Naive thymus-derived CD4-positive, alpha-beta T cell (primary cell): ENCODE data around the gene CNN3. TPM values are rescaled to one million over a fixed set of nuclear protein-coding genes. Genes with fewer than 3 reads are reported as not detected.

Experiments used
- ATAC-seq: fragments of 150-1000 bp; cut with Tn5 transposase; 2 replicates; pipeline ENCODE4 v1.10.0; 2021; ENCODE audit warnings: mild to moderate bottlenecking, moderate library complexity
- CTCF ChIA-PET: fragments of 350-600 bp; sonication (Branson Sonifier 250); formaldehyde crosslinking; loops from one replicate; lab custom pipeline; 2021; ENCODE audit warnings: antibody characterized with exemption; lab: Charles Lee
- POLR2A ChIA-PET: fragments of 350-600 bp; sonication (Branson Sonifier 250); formaldehyde crosslinking; loops from one replicate; lab custom pipeline; 2021; ENCODE audit warnings: antibody characterized with exemption, inconsistent platforms; lab: Charles Lee
- DNase-seq, 9 donors: peaks; one replicate each; pipeline versions ENCODE4 v3.0.0 to v3.0.0-alpha.2; 2020 to 2022; ENCODE audit warnings: mixed read lengths in 1 of 9
- H3K27ac ChIP-seq: one replicate; pipeline ENCODE4 v1.7.0; 2013; ENCODE audit warnings: mild to moderate bottlenecking, low read depth, low read length, moderate library complexity
- H3K27me3 ChIP-seq, 2 donors: one replicate each; pipeline ENCODE4 v1.7.0; 2013; ENCODE audit warnings: low read length in 2 of 2, mild to moderate bottlenecking in 2 of 2, moderate library complexity in 2 of 2; ENCODE audit not compliant: control insufficient read depth in 2 of 2, insufficient read depth in 2 of 2
- H3K36me3 ChIP-seq, 3 experiments: 1 replicate in 2 of 3; 2 replicates in 1 of 3; pipeline ENCODE4 v1.7.0; 2013; ENCODE audit warnings: low read length in 3 of 3, mild to moderate bottlenecking in 3 of 3, moderate library complexity in 1 of 3; ENCODE audit not compliant: insufficient read depth in 3 of 3, control insufficient read depth in 2 of 3
- H3K4me1 ChIP-seq, 2 donors: one replicate each; pipeline ENCODE4 v1.7.0; 2013; ENCODE audit warnings: low read length in 2 of 2, mild to moderate bottlenecking in 2 of 2, moderate library complexity in 1 of 2; ENCODE audit not compliant: control insufficient read depth in 2 of 2, insufficient read depth in 2 of 2
- H3K4me3 ChIP-seq: 2 replicates; pipeline ENCODE4 v1.7.0; 2013; ENCODE audit warnings: mild to moderate bottlenecking, low read length
- H3K9me3 ChIP-seq, 3 experiments: 1 replicate in 2 of 3; 2 replicates in 1 of 3; pipeline ENCODE4 v1.7.0; 2013; ENCODE audit warnings: low read length in 3 of 3; ENCODE audit not compliant: control insufficient read depth in 2 of 3
- H3K27ac Mint-ChIP-seq, 9 donors: one replicate each; pipeline ENCODE4 v1.8.0; 2020 to 2022; ENCODE audit warnings: mixed read lengths in 9 of 9, mild to moderate bottlenecking in 8 of 9, moderate library complexity in 5 of 9, inconsistent platforms in 2 of 9
- H3K27me3 Mint-ChIP-seq, 5 donors: one replicate each; pipeline ENCODE4 v1.8.0; 2021 to 2022; ENCODE audit warnings: mixed read lengths in 5 of 5, mild to moderate bottlenecking in 1 of 5
- H3K36me3 Mint-ChIP-seq, 5 donors: one replicate each; pipeline ENCODE4 v1.8.0; 2020 to 2022; ENCODE audit warnings: mixed read lengths in 5 of 5, mild to moderate bottlenecking in 3 of 5, inconsistent platforms in 1 of 5
- H3K4me1 Mint-ChIP-seq, 7 donors: one replicate each; pipeline ENCODE4 v1.8.0; 2020 to 2022; ENCODE audit warnings: mixed read lengths in 7 of 7, mild to moderate bottlenecking in 3 of 7, inconsistent platforms in 1 of 7
- H3K4me3 Mint-ChIP-seq, 10 donors: one replicate each; pipeline ENCODE4 v1.8.0; 2020 to 2022; ENCODE audit warnings: mild to moderate bottlenecking in 10 of 10, mixed read lengths in 10 of 10, moderate library complexity in 6 of 10, inconsistent platforms in 2 of 10
- H3K9me3 Mint-ChIP-seq, 11 donors: one replicate each; pipeline ENCODE4 v1.8.0; 2020 to 2022; ENCODE audit warnings: mixed read lengths in 11 of 11, mild to moderate bottlenecking in 4 of 11, inconsistent platforms in 1 of 11, moderate library complexity in 1 of 11
- intact Hi-C, 2 donors: fragments of 100-400 bp; cut with micrococcal nuclease; formaldehyde crosslinking; loops; one replicate each; pipeline ENCODE4 v1.15.1; 2023
- polyA plus RNA-seq, 2 donors: library from polyadenylated mRNA; unstranded; fragments of 300-500 nt; fragmentation: Illumina TruSeq; gene quantifications; one replicate each; pipeline ENCODE4 v1.2.3, GENCODE V29; 2021
- total RNA-seq, 6 experiments: library from RNA in 5 of 6; stranded (reverse) in 5 of 6; gene quantifications; 1 replicate in 5 of 6; 2 replicates in 1 of 6; pipeline ENCODE4 v1.2.3 and lab custom pipeline; 2021 to 2026

Gene CNN3
- total and polyA plus RNA-seq, 7 experiments from 2014 or later: 4.4 to 18.2 (median 11.7) TPM

DNA sequence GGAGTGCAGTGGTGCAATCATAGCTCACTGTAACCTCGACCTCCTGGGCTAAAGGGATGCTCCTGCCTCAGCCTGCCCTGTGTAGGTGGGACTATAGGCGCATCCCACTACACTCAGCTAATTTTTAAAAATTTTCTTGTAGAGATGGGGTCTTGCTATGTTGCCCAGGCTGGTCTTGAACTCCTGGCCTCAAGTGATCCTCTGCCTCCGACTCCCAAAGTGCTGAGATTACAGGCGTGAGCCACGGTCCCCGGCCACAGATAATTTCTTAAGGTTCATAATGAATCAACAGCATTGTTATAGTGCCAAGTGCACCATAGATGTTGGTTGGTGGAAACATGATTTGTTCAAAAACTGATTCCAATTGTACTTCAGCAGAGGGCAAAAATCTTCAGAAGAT lies 42.2 kb upstream of the CNN3 start:
- Histone ChIP-seq H3K4me3 (no peak overlapping the region), H3K27me3 (no peaks in the 10 kb centered on the region), H3K27ac (no peak overlapping the region), H3K4me1 (no peaks in the 10 kb centered on the region), H3K36me3 (no peaks in the 10 kb centered on the region), H3K9me3 (no peaks in the 10 kb centered on the region)
- Mint-ChIP-seq H3K27me3 (no peaks in the 10 kb centered on the region), H3K9me3 (no peaks in the 10 kb centered on the region), H3K4me3 (no peak overlapping the region), H3K27ac (no peak overlapping the region), H3K36me3 (peaks cover 0 to 6% (median 0%) of the 10 kb centered on the region in 5 donors), H3K4me1 (peaks cover 0 to 6% (median 0%) of the 10 kb centered on the region in 7 donors)
- ATAC-seq: no peak
- POLR2A ChIA-PET: no interaction called here
- CTCF ChIA-PET: no interaction called here
- intact Hi-C loops: no loop called here
- DNase-seq: no peak

DNA sequence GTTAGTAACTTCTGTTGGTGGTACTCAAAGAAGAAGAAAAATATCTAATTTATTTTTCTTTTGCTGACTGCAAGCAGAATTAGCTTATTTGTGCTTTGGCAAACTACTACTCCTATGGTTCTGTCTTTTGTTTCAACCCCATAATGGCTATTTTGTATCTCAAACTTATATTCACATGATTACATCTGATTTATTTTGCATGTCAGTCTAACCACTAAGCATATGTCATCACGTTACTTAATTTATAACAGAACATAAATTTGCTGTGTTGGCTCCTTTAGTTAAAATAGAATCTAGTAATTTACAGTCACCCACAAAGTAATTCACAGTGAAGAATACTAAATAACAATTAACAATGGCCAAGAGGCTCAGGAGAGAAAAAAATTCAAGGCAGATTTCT lies 39.1 kb upstream of the CNN3 start:
- no peaks in the 10 kb centered on the region for H3K27me3 ChIP-seq
- H3K4me3 Mint-ChIP-seq: no peak overlapping the region
- no peaks in the 10 kb centered on the region for H3K36me3 ChIP-seq
- H3K4me1 Mint-ChIP-seq: peaks cover 0 to 31% (median 15%) of the 10 kb centered on the region in 7 donors
- peaks cover 0 to 6% (median 1%) of the 10 kb centered on the region in 5 donors for H3K36me3 Mint-ChIP-seq
- H3K27me3 Mint-ChIP-seq: no peaks in the 10 kb centered on the region
- intact Hi-C loops: no loop called here
- no peak for DNase-seq
- no peaks in the 10 kb centered on the region for H3K9me3 Mint-ChIP-seq
- no peak overlapping the region for H3K27ac Mint-ChIP-seq
- no peaks in the 10 kb centered on the region for H3K9me3 ChIP-seq
- no peak overlapping the region for H3K27ac ChIP-seq
- no peak overlapping the region for H3K4me3 ChIP-seq
- ChIA-PET CTCF (no interaction called here), POLR2A (no interaction called here)
- peaks cover 0 to 18% of the 10 kb centered on the region in 2 donors for H3K4me1 ChIP-seq
- ATAC-seq: no peak

- ATAC-seq (no peak), DNase-seq (no peak)
- POLR2A ChIA-PET: no interaction called here
- intact Hi-C loops: loop anchor here (1.0 to 5.0 kb wide), 5 partner anchors 37 to 1057 kb away; partner anchors contain the start of genes ALG14 (in 2 of the 2), CNN3 (in 1 of the 2) and GCLM (in 1 of the 2)
- peaks cover 0 to 31% (median 15%) of the 10 kb centered on the region in 7 donors for H3K4me1 Mint-ChIP-seq
- H3K4me3 Mint-ChIP-seq: peak overlapping the region in 7 of 10 donors; percentile 12 to 69 (median 41)
- no peaks in the 10 kb centered on the region for H3K27me3 Mint-ChIP-seq
- CTCF ChIA-PET: no interaction called here
- Histone ChIP-seq H3K27ac (no peak overlapping the region), H3K4me1 (peaks cover 0 to 18% of the 10 kb centered on the region in 2 donors), H3K36me3 (no peaks in the 10 kb centered on the region), H3K4me3 (no peak overlapping the region), H3K9me3 (no peaks in the 10 kb centered on the region), H3K27me3 (no peaks in the 10 kb centered on the region)
- H3K27ac Mint-ChIP-seq: peak overlapping the region in 3 of 9 donors; percentile 25 to 54 (median 34)
- H3K36me3 Mint-ChIP-seq: peaks cover 0 to 3% (median 1%) of the 10 kb centered on the region in 5 donors
- no peaks in the 10 kb centered on the region for H3K9me3 Mint-ChIP-seq
Measured at GRCh38 chr1:94963864-94964263, 37.0 kb upstream of the CNN3 start.

- peak overlapping the region; percentile 68 for H3K27ac ChIP-seq
- Mint-ChIP-seq H3K4me1 (peaks cover 0 to 31% (median 15%) of the 10 kb centered on the region in 7 donors), H3K36me3 (peaks cover 0 to 3% (median 1%) of the 10 kb centered on the region in 5 donors), H3K27ac (peak overlapping the region; percentile 87 to 99 (median 96)), H3K27me3 (no peaks in the 10 kb centered on the region), H3K9me3 (no peaks in the 10 kb centered on the region), H3K4me3 (peak overlapping the region; percentile 82 to 99 (median 90))
- ChIA-PET POLR2A (interaction anchor here (0.6 to 0.7 kb wide), 2 partner anchors 108 to 143 kb away, joined by 3 to 7 read pairs; no protein-coding TSS in a partner anchor), CTCF (interaction anchor here (1.3 kb wide), 1 partner anchor 108 kb away, joined by 4 read pairs; no protein-coding TSS in a partner anchor)
- H3K4me3 ChIP-seq: peak overlapping the region; percentile 53
- no peaks in the 10 kb centered on the region for H3K27me3 ChIP-seq
- H3K9me3 ChIP-seq: no peaks in the 10 kb centered on the region
- peaks cover 0 to 18% of the 10 kb centered on the region in 2 donors for H3K4me1 ChIP-seq
- DNase-seq (peak in 7 of 9 donors; percentile 21 to 41 (median 35)), ATAC-seq (peak; percentile 73)
- H3K36me3 ChIP-seq: no peaks in the 10 kb centered on the region
- intact Hi-C loops: loop anchor here (1.0 to 5.0 kb wide), 7 partner anchors 36 to 1055 kb away; partner anchors contain the start of genes ALG14 (in 2 of the 2), CNN3 (in 1 of the 2), GCLM (in 1 of the 2) and RWDD3 (in 1 of the 2)
Measured at GRCh38 chr1:94962409-94963265, 35.7 kb upstream of the CNN3 start.

GRCh38 chr1:94961988-94962387 lies 35.1 kb upstream of the CNN3 start:
- peak overlapping the region in 8 of 9 donors; percentile 23 to 99 (median 96) for H3K27ac Mint-ChIP-seq
- ChIA-PET POLR2A (no interaction called here), CTCF (interaction anchor here (0.6 kb wide), 1 partner anchor 78 kb away, joined by 3 read pairs; no protein-coding TSS in a partner anchor)
- intact Hi-C loops: loop anchor here (1.0 to 5.0 kb wide), 6 partner anchors 35 to 1055 kb away; partner anchors contain the start of genes ALG14 (in 2 of the 2), CNN3 (in 1 of the 2), GCLM (in 1 of the 2) and RWDD3 (in 1 of the 2)
- Histone ChIP-seq H3K27ac (no peak overlapping the region), H3K9me3 (no peaks in the 10 kb centered on the region), H3K4me1 (peaks cover 0 to 18% of the 10 kb centered on the region in 2 donors), H3K27me3 (no peaks in the 10 kb centered on the region), H3K36me3 (no peaks in the 10 kb centered on the region), H3K4me3 (no peak overlapping the region)
- H3K36me3 Mint-ChIP-seq: peaks cover 0 to 4% (median 1%) of the 10 kb centered on the region in 5 donors
- ATAC-seq: no peak
- no peak for DNase-seq
- H3K4me1 Mint-ChIP-seq: peaks cover 0 to 31% (median 15%) of the 10 kb centered on the region in 7 donors
- H3K9me3 Mint-ChIP-seq: no peaks in the 10 kb centered on the region
- no peaks in the 10 kb centered on the region for H3K27me3 Mint-ChIP-seq
- peak overlapping the region in 9 of 10 donors; percentile 20 to 99 (median 88) for H3K4me3 Mint-ChIP-seq

DNA sequence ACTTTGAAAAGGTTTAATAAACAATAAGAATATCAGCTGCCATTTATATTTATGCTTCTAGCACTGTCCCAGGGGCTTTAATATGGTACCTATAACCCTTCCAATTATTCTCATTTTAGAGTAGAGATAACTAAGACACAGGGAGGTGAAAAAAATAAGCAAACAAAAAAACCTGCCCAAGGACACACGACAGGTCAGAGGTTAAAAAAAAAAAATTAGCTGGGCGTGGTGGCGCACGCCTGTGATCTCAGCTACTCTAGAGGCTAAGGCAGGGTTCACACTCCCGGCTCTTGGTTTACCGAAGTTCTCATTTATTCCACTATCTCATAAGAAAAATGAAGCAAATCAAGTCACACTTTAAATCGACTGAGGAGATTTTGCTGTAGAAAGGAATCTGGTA lies 34.7 kb upstream of the CNN3 start:
- CTCF ChIA-PET: interaction anchor here (0.6 kb wide), 1 partner anchor 78 kb away, joined by 3 read pairs; no protein-coding TSS in a partner anchor
- H3K27ac ChIP-seq: no peak overlapping the region
- Mint-ChIP-seq H3K4me1 (peaks cover 0 to 31% (median 15%) of the 10 kb centered on the region in 7 donors), H3K27ac (peak overlapping the region in 5 of 9 donors; percentile 23 to 99 (median 48)), H3K4me3 (peak overlapping the region in 7 of 10 donors; percentile 32 to 99 (median 88)), H3K9me3 (no peaks in the 10 kb centered on the region), H3K36me3 (peaks cover 0 to 4% (median 1%) of the 10 kb centered on the region in 5 donors), H3K27me3 (no peaks in the 10 kb centered on the region)
- H3K4me3 ChIP-seq: no peak overlapping the region
- no peaks in the 10 kb centered on the region for H3K27me3 ChIP-seq
- H3K4me1 ChIP-seq: peaks cover 0 to 18% of the 10 kb centered on the region in 2 donors
- DNase-seq (no peak), ATAC-seq (no peak)
- H3K9me3 ChIP-seq: no peaks in the 10 kb centered on the region
- POLR2A ChIA-PET: interaction anchor here (0.7 kb wide), 1 partner anchor 274 kb away, joined by 3 read pairs; no protein-coding TSS in a partner anchor
- intact Hi-C loops: loop anchor here in 1 of 2 donors (5.0 kb wide), 2 partner anchors 79 to 1054 kb away; partner anchors contain the start of gene GCLM
- H3K36me3 ChIP-seq: no peaks in the 10 kb centered on the region
